NB4 (cell line): ENCODE data around the gene SLC20A1.
"Not testable (repeated sequence)": the region's sequence is repeated elsewhere in the genome, so short reads cannot be mapped to it uniquely, and the experiment has no call there.

Experiments used
- DNase-seq: peaks from one replicate; pipeline ENCODE4 v3.0.0; 2010; ENCODE audit warnings: low read depth
- H3K4me3 ChIP-seq: one replicate; pipeline ENCODE4 v1.5.1; 2011; ENCODE audit warnings: mild to moderate bottlenecking, low read depth, low read length, moderate library complexity
- MYC ChIP-seq: IDR thresholded peaks from 2 replicates; pipeline ENCODE4 v1.6.1; 2011; ENCODE audit warnings: low read depth, low read length
- POLR2A ChIP-seq: IDR thresholded peaks from 2 replicates; pipeline ENCODE4 v1.6.1; 2011; ENCODE audit warnings: mild to moderate bottlenecking; ENCODE audit not compliant: insufficient read length; ENCODE audit errors: extremely low read depth
- TF ChIP-seq, protein P1 (sequence below): IDR thresholded peaks from 2 replicates; pipeline ENCODE4 v1.6.1; 2011; ENCODE audit warnings: low read depth, low read length
- TF ChIP-seq, protein P2 (sequence below): IDR thresholded peaks from one replicate; pipeline ENCODE4 v1.5.1; 2012; ENCODE audit warnings: low read depth, low read length

SLC20A1 gene

DNA sequence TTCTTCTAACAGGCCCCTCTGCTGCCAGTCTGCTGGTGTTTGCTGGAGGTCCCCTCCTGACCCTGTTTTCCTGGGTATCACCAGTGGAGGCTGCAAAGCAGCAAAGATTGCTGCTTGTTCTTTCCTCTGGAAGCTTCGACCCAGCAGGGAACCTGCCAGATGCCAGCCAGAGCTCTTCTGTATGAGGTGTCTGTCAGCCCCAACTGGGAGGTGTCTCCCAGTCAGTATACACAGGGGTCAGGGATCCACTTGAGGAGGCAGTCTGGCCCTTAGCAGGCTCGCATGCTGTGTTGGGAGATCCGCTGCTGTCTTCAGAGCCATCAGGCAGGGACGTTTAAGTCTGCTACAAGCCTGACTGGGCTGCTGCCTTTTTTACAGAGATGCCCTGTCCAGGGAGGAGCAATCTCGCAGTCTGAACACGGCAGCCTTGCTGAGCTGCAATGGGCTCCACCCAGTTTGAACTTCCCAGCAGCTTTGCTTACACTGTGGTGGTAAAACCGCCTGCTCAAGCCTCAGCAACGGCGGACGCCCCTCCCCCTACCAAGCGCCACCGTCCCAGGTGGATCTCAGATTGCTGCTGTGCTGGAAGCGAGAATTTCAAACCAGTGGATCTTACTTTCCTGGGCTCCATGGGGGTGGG, 31.4 kb upstream of the SLC20A1 start:
- TF ChIP-seq, protein P1, sequence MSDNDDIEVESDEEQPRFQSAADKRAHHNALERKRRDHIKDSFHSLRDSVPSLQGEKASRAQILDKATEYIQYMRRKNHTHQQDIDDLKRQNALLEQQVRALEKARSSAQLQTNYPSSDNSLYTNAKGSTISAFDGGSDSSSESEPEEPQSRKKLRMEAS, result no peak
- TF ChIP-seq, protein P2, sequence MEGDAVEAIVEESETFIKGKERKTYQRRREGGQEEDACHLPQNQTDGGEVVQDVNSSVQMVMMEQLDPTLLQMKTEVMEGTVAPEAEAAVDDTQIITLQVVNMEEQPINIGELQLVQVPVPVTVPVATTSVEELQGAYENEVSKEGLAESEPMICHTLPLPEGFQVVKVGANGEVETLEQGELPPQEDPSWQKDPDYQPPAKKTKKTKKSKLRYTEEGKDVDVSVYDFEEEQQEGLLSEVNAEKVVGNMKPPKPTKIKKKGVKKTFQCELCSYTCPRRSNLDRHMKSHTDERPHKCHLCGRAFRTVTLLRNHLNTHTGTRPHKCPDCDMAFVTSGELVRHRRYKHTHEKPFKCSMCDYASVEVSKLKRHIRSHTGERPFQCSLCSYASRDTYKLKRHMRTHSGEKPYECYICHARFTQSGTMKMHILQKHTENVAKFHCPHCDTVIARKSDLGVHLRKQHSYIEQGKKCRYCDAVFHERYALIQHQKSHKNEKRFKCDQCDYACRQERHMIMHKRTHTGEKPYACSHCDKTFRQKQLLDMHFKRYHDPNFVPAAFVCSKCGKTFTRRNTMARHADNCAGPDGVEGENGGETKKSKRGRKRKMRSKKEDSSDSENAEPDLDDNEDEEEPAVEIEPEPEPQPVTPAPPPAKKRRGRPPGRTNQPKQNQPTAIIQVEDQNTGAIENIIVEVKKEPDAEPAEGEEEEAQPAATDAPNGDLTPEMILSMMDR, result no peak
- no peak for TF ChIP-seq POLR2A
- no peak for TF ChIP-seq MYC
- no peak for DNase-seq

DNA sequence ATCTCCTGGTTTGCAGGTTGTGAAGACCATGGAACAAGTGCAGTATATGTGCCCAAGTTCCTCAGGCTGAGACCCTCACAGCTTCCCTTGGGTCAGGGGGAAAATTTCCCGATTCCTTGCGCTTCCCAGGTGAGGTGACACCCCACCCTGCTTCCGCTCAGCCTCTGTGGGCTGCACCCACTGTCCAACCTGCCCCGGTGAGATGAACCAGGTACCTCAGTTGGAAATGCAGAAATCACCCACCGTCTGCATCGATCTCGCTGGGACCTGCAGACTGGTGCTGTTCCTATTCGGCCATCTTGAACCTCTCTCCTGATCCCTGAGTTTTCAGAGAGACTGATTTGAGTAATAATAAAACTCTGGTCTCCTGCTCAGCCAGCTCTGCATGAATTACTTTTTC, 30.7 kb upstream of the SLC20A1 start:
- no peak overlapping the region for H3K4me3 ChIP-seq
- no peak for DNase-seq
- TF ChIP-seq POLR2A (no peak), MYC (no peak)
- TF ChIP-seq, protein P2, result no peak
- TF ChIP-seq, protein P1, result no peak

More for the DNA sequence above, 31.4 kb upstream of the SLC20A1 start:
- H3K4me3 ChIP-seq, result no peak overlapping the region

DNA sequence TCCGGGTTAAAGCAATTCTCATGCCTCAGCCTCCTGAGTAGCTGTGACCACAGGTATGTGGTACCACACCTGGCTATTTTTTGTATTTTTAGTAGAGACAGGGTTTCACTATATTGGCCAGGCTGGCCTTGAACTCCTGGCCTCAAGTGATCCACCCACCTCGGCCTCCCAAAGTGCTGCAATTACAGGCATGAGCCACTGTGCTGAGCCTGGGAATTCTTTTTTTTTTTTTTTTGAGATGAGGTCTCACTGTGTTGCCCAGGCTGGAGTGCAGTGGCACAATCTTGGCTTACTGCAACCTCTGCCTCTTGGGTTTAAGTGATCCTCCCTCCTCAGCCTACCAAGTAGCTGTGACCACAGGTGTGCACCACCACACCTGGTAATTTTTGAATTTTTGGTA, 29.9 kb upstream of the SLC20A1 start:
- not testable (repeated sequence) for H3K4me3 ChIP-seq, DNase-seq

DNA sequence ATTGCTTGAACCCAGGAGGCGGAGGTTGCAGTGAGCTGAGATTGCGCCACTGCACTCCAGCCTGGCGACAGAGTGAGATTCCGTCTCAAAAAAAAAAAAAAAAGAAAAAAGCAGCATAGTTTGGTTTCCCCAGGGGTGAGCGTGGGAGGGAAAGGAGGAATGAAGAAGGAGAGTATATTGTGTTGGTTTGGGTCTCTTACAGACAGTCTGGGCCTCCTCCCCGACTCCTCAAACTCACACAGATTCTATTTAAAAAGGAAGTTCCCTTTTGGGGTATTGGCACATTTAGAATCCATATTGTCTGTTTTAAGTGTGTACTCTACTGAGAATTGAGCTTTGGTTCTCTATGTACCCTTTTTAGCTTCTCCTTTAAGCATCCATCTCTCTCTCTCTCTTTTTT, 27.4 kb upstream of the SLC20A1 start:
- TF ChIP-seq MYC, result no peak
- TF ChIP-seq POLR2A, result no peak
- TF ChIP-seq, protein P2, result no peak
- TF ChIP-seq, protein P1, result no peak
- DNase-seq, result peak; percentile 83
- H3K4me3 ChIP-seq, result no peak overlapping the region

DNA sequence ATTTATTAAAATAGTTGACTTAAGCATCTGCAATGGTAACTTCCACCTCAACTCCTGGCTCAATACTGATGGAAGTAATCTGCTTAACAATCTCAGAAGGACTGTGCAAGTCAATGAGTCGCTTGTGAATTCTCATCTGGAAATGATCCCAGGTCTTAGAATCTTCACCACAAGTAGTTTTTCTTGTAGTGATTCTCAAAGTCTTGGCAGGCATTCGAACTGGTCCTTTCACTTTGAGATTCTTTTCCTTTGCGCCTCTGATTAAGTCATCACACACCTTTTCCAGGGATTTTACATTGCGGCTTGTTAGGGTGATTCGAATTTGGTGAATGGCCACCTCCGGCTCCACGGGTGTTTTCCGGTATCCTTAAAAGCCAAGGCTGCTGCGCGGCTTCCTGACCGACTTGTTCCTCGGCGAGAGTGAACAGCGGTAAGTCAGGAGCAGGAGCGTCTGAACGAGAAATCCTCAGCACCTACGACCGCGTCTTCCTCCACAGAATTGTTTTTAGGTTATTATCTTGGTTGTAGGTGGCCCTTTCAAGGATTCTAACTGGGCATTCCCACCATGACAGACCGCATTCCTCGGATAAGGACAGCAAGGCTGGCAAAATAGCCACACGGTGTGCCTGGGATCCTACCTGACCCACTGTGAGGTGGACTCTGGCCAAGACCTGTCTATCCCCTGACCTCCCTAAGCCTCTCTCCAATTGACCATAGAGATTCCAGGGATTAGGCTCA, 23.8 kb upstream of the SLC20A1 start:
- no peak overlapping the region for H3K4me3 ChIP-seq
- DNase-seq, result no peak
- TF ChIP-seq, protein P2, result no peak
- TF ChIP-seq POLR2A (no peak), MYC (no peak)
- TF ChIP-seq, protein P1, result no peak

DNA sequence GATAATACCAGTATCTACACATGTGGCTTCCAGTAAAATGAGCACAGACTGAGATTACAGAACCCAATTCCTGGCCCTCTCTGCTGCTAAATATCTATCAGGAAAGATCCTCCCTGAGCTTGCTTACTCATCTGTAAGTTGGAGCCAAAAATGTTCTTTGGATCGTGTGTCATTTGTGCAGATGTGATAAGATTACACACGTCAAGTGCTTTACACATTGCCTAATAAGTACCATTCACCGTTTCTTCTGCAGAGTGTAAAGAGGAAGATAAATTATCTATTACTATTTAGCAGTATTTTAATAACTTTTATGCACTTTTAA, 23.2 kb upstream of the SLC20A1 start:
- TF ChIP-seq POLR2A (no peak), MYC (no peak)
- TF ChIP-seq, protein P2, result no peak
- TF ChIP-seq, protein P1, result no peak
- peak; percentile 47 for DNase-seq
- H3K4me3 ChIP-seq, result no peak overlapping the region
